ENCODE measurements around the gene DAPL1. TPM values are rescaled to one million over a fixed set of nuclear protein-coding genes. Genes with fewer than 3 reads are reported as not detected.

Gene DAPL1
- not detected for total RNA-seq

DNA sequence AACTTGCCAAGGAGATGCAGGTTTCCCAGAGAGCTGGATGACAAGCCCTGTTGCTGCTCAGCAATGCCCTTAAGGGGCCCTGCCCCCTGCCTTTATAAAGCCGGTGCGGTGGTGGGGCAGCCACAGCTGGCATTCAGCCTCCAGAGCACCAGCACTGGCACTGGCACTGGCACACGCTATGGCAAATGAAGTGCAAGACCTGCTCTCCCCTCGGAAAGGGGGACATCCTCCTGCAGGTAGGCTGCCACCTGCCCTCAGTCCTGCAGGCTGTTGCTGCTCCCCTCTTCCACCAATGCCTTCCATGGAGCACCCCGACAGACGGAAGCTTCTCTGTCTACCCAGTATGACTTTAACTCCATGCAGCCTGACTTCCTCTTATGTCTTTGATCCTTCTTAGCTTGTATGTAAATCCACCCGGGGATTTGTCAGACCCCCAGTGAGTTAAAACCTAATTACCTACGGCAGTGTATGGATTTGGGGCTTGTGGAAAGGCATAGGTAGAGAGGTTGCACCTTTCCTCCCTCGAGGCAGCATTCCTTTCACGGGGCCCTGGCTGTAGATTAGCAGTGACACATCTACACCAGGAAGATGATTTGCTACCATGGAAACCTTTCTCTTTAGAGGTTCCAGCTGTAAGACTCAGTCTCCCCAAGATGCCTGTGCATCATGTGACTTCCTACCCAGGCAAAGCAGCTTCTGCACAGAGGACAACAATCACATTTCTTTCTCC lies at the start of gene DAPL1:
DAPL1 (plus strand) TSS at position 123 of the 730 bp plus-strand sequence; CDS start at position 179, 56 bp downstream.
- no peaks in the 10 kb centered on the region for H3K9me3 ChIP-seq (ENCODE audit: low read depth, low read length)
- no peak within 1 kb of the TSS for H3K4me3 ChIP-seq (ENCODE audit: low read length)
- no peaks in the 10 kb centered on the region for H3K27me3 ChIP-seq (ENCODE audit: insufficient read depth, low read length)
- no peaks in the 10 kb centered on the region for H3K4me1 ChIP-seq (ENCODE audit: insufficient read depth, low read length)

- H3K4me1 ChIP-seq (ENCODE audit: insufficient read depth, low read length), result no peaks in the 10 kb centered on the region
- no peak overlapping the region for H3K4me3 ChIP-seq (ENCODE audit: low read length)
- peaks cover 4% of the 10 kb centered on the region for H3K27me3 ChIP-seq (ENCODE audit: insufficient read depth, low read length)
- H3K9me3 ChIP-seq (ENCODE audit: low read depth, low read length), result no peaks in the 10 kb centered on the region
Measured at GRCh38 chr2:158745866-158746382, 49.2 kb upstream of the DAPL1 start.

GRCh38 chr2:158746488-158746887 lies 48.6 kb upstream of the DAPL1 start:
- no peaks in the 10 kb centered on the region for H3K9me3 ChIP-seq (ENCODE audit: low read depth, low read length)
- H3K27me3 ChIP-seq (ENCODE audit: insufficient read depth, low read length), result peaks cover 4% of the 10 kb centered on the region
- no peak overlapping the region for H3K4me3 ChIP-seq (ENCODE audit: low read length)
- no peaks in the 10 kb centered on the region for H3K4me1 ChIP-seq (ENCODE audit: insufficient read depth, low read length)

DNA sequence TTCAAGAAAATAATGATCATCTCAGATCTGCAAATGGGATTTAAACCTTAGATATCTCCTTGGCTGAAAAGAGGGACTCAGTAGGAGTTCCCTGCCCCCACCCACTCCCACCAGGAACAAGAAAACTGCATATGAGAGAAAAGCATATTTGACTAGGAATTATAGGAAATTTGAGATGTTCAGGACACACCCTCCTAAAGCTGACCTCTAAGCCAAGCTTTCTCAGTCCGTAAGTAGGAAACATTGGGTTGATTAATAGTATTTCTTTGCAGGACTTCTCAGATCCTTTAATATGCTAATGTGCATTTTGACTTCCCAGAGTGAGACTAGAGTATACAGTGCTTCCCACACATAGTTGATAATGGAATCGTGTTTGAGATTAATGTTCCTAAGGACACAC lies 47.8 kb upstream of the DAPL1 start:
- Histone ChIP-seq H3K27me3 (ENCODE audit: insufficient read depth, low read length) (peaks cover 4% of the 10 kb centered on the region), H3K4me3 (ENCODE audit: low read length) (no peak overlapping the region), H3K9me3 (ENCODE audit: low read depth, low read length) (no peaks in the 10 kb centered on the region), H3K4me1 (ENCODE audit: insufficient read depth, low read length) (no peaks in the 10 kb centered on the region)

- peaks cover 4% of the 10 kb centered on the region for H3K27me3 ChIP-seq (ENCODE audit: insufficient read depth, low read length)
- no peak overlapping the region for H3K4me3 ChIP-seq (ENCODE audit: low read length)
- no peaks in the 10 kb centered on the region for H3K4me1 ChIP-seq (ENCODE audit: insufficient read depth, low read length)
- H3K9me3 ChIP-seq (ENCODE audit: low read depth, low read length), result no peaks in the 10 kb centered on the region
Measured at GRCh38 chr2:158748926-158749590, 46.1 kb upstream of the DAPL1 start.

DNA sequence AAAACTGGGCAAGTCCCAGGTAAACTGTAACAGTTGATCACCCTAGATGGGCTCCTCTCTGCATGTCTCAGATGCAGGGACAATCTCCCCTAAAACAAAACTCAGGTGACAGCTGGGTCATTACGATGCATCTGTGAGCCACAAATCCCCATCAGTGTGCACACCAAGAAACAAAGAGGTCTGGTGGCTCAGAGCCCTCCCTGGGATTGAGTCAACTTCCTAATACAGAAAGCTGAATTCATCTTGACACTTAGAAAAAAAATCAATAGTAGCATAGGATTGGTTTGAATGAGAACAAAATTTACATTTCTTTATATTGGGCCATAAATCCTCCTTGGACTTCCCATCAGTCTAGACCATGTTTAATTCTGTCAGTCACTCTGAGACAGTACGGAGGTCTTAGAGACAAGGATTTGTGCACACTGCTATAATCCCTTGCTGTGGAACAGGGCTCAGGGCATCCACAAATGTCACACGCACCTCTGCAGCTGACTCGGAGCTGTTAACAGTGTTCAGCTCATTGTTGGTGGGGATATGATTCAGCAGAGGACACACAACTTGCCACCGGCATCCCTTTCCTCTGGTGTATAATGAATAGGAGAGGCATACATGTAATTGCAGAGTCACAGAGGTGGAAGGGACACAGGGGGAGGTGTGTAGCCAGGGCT lies 44.5 kb upstream of the DAPL1 start:
- Histone ChIP-seq H3K9me3 (ENCODE audit: low read depth, low read length) (no peaks in the 10 kb centered on the region), H3K4me3 (ENCODE audit: low read length) (no peak overlapping the region), H3K27me3 (ENCODE audit: insufficient read depth, low read length) (peaks cover 4% of the 10 kb centered on the region), H3K4me1 (ENCODE audit: insufficient read depth, low read length) (no peaks in the 10 kb centered on the region)

- Histone ChIP-seq H3K27me3 (ENCODE audit: insufficient read depth, low read length) (no peaks in the 10 kb centered on the region), H3K4me1 (ENCODE audit: insufficient read depth, low read length) (no peaks in the 10 kb centered on the region), H3K9me3 (ENCODE audit: low read depth, low read length) (no peaks in the 10 kb centered on the region), H3K4me3 (ENCODE audit: low read length) (no peak overlapping the region)
Measured at GRCh38 chr2:158753641-158754611, 41.2 kb upstream of the DAPL1 start.

GRCh38 chr2:158755310-158756087 lies 39.6 kb upstream of the DAPL1 start:
- no peak overlapping the region for H3K4me3 ChIP-seq (ENCODE audit: low read length)
- no peaks in the 10 kb centered on the region for H3K27me3 ChIP-seq (ENCODE audit: insufficient read depth, low read length)
- H3K4me1 ChIP-seq (ENCODE audit: insufficient read depth, low read length), result no peaks in the 10 kb centered on the region
- no peaks in the 10 kb centered on the region for H3K9me3 ChIP-seq (ENCODE audit: low read depth, low read length)

DNA sequence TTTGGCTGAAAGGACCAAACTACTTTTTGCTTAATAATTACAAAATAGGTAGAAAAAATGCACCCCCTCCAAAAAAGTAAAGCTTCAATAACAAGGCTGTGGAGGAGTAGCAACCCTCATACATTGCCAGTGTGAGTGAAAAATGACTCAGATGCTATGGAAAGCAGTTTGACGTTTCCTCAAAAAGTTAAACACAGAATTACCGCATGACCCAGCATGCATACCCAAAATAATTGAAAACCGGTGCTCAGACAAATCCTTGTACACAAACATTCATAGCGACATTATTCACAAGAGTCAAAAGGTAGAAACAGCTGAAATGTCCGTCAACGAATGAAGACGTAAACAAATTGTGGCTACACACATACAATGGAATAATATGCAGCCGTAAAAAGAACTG lies 38.8 kb upstream of the DAPL1 start:
- no peaks in the 10 kb centered on the region for H3K9me3 ChIP-seq (ENCODE audit: low read depth, low read length)
- H3K4me1 ChIP-seq (ENCODE audit: insufficient read depth, low read length), result no peaks in the 10 kb centered on the region
- H3K4me3 ChIP-seq (ENCODE audit: low read length), result no peak overlapping the region
- no peaks in the 10 kb centered on the region for H3K27me3 ChIP-seq (ENCODE audit: insufficient read depth, low read length)

GRCh38 chr2:158756976-158757375 lies 38.1 kb upstream of the DAPL1 start:
- no peaks in the 10 kb centered on the region for H3K4me1 ChIP-seq (ENCODE audit: insufficient read depth, low read length)

GRCh38 chr2:158760887-158761286 lies 34.2 kb upstream of the DAPL1 start:
- Histone ChIP-seq H3K4me3 (ENCODE audit: low read length) (no peak overlapping the region), H3K27me3 (ENCODE audit: insufficient read depth, low read length) (no peaks in the 10 kb centered on the region), H3K4me1 (ENCODE audit: insufficient read depth, low read length) (no peaks in the 10 kb centered on the region), H3K9me3 (ENCODE audit: low read depth, low read length) (no peaks in the 10 kb centered on the region)

More at GRCh38 chr2:158756976-158757375, 38.1 kb upstream of the DAPL1 start:
- Histone ChIP-seq H3K4me3 (ENCODE audit: low read length) (no peak overlapping the region), H3K9me3 (ENCODE audit: low read depth, low read length) (no peaks in the 10 kb centered on the region), H3K27me3 (ENCODE audit: insufficient read depth, low read length) (no peaks in the 10 kb centered on the region)

- H3K4me3 ChIP-seq (ENCODE audit: low read length), result no peak overlapping the region
- no peaks in the 10 kb centered on the region for H3K4me1 ChIP-seq (ENCODE audit: insufficient read depth, low read length)
- no peaks in the 10 kb centered on the region for H3K27me3 ChIP-seq (ENCODE audit: insufficient read depth, low read length)
- H3K9me3 ChIP-seq (ENCODE audit: low read depth, low read length), result no peaks in the 10 kb centered on the region
Measured at GRCh38 chr2:158761621-158762020, 33.5 kb upstream of the DAPL1 start.

DNA sequence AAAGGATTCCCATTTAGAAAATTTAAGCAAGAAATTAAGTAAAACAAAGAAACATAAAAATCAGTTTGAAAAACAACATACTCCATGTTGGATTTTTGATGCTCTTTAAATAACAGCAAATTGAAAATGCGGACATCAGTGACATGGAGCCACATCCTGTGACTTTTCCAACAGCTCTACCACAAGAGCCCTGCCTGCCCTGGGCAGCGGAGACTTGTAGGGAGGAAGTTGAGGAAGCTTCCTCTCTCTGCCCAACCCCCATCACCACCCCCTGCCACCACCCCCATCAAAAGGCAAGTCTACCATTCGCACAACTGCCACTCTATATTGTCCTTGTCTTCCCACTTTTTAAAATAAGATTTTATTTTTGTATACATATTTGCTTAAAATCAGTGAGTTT lies 32.8 kb upstream of the DAPL1 start:
- H3K9me3 ChIP-seq (ENCODE audit: low read depth, low read length), result no peaks in the 10 kb centered on the region
- H3K4me1 ChIP-seq (ENCODE audit: insufficient read depth, low read length), result no peaks in the 10 kb centered on the region
- H3K4me3 ChIP-seq (ENCODE audit: low read length), result no peak overlapping the region
- no peaks in the 10 kb centered on the region for H3K27me3 ChIP-seq (ENCODE audit: insufficient read depth, low read length)

- Histone ChIP-seq H3K27me3 (ENCODE audit: insufficient read depth, low read length) (no peaks in the 10 kb centered on the region), H3K9me3 (ENCODE audit: low read depth, low read length) (no peaks in the 10 kb centered on the region), H3K4me1 (ENCODE audit: insufficient read depth, low read length) (no peaks in the 10 kb centered on the region), H3K4me3 (ENCODE audit: low read length) (no peak overlapping the region)
Measured at GRCh38 chr2:158766524-158766923, 28.6 kb upstream of the DAPL1 start.
